GM18951 (cell line): ENCODE results near the gene IQSEC3.
"Not testable (repeated sequence)": the region's sequence is repeated elsewhere in the genome, so short reads cannot be mapped to it uniquely, and the experiment has no call there.

Source experiments
- POLR2A ChIP-seq: IDR thresholded peaks from 4 replicates; pipeline ENCODE4 v1.6.1; 2011; ENCODE audit warnings: mild to moderate bottlenecking; ENCODE audit not compliant: insufficient read length, insufficient read depth; ENCODE audit errors: extremely low read depth
- in situ Hi-C: fragments of 300-500 bp; cut with MboI; formaldehyde crosslinking; loops from one replicate; pipeline ENCODE4 v1.12.0; 2022; ENCODE audit warnings: low sequenced_read_pairs, mixed read lengths, inconsistent platforms; ENCODE audit not compliant: unreplicated experiment

Gene IQSEC3

DNA sequence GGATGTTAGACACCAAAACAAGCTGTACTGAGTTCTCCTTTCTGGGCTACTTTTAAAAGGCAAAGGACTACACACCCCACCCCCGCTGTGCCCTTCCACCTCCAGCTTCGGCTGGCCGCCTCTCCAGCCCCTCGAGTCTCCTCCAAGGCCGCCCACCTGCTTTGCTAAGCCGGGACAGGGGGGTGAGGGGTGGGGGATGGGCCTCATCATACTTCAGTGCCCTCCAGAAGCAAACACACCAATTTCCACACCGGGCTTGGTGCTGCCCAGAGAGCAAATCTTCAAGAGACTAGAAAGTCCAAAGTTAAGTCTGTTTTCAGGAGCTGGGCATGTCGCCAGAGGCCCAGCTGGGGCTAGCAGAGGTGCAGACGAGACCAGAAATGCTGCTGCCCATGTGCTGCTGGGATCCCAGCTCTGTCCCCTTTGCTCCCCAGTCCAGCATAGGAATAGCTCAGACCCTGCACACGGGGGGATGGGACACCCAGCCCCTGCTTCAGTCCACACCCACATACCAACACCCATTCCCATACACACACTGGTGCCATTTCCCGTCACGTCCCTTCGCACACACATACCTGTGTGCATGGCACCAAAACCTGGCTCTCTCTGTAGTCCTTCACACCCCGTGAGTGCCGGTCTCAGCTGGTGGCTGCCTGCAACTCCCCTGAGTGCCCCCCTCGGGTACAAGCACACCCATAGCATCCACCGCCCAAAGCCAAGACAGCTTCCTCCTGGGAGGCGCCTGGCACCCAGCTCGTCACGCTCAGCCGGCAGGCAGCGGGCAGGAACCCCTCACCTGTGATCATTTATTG is 146.4 kb downstream of the IQSEC3 start:
- no peak for TF ChIP-seq POLR2A
- in situ Hi-C loops, result no loop called here

DNA sequence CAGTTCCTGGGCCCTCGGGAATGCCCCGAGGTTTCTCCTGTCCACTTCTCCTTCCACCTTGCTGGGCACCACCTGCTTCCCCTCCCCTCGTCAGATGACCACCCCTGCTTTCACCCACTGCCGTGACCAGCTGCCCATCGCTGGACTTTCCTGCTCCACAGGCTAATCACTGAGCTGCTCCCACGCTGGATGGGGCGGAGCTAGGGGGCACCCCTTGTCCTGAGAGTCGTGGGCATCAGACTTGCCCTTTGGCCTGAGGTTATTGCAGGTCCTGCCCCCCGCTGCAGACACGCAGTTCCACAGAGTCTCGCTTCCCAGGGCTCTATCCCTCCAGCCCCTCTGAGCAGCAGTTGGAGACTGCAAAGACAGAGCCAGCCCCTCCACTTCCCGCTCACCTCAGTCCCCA is 147.0 kb downstream of the IQSEC3 start:
- in situ Hi-C loops, result no loop called here
- TF ChIP-seq POLR2A, result no peak

- TF ChIP-seq POLR2A, result no peak
- in situ Hi-C loops, result no loop called here
Measured at GRCh38 chr12:214003-214741, 147.6 kb downstream of the IQSEC3 start, which contains the start of gene SLC6A12. TSS of gene SLC6A12 (minus strand) at chr12:214157. CDS start at chr12:209986, 4,171 bp downstream.

DNA sequence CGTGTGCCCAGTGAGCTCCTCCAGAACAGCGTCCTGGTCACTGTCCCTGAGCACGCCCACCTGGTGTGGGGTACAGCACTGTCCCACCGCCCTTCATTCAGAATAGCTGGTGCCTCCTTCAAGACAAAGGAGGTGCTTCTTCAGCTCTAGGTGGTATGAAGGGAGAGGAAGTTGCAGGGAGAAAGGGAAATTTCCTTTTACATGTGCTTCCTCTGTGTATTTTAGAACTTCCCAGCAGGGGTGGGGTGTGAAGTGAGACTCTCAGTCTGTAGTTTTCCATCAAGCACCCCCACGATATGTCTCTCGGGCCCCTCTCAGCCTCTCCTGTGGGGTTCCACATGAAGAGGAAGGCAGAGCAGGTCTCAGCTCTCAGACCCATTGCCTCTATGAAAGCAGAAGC is 148.5 kb downstream of the IQSEC3 start:
- in situ Hi-C loops, result no loop called here
- no peak for TF ChIP-seq POLR2A

- in situ Hi-C loops, result not testable (repeated sequence)
Measured at GRCh38 chr12:217029-217428, 150.5 kb downstream of the IQSEC3 start.

- TF ChIP-seq POLR2A, result no peak
- in situ Hi-C loops, result no loop called here
Measured at GRCh38 chr12:218221-218620, 151.7 kb downstream of the IQSEC3 start.

DNA sequence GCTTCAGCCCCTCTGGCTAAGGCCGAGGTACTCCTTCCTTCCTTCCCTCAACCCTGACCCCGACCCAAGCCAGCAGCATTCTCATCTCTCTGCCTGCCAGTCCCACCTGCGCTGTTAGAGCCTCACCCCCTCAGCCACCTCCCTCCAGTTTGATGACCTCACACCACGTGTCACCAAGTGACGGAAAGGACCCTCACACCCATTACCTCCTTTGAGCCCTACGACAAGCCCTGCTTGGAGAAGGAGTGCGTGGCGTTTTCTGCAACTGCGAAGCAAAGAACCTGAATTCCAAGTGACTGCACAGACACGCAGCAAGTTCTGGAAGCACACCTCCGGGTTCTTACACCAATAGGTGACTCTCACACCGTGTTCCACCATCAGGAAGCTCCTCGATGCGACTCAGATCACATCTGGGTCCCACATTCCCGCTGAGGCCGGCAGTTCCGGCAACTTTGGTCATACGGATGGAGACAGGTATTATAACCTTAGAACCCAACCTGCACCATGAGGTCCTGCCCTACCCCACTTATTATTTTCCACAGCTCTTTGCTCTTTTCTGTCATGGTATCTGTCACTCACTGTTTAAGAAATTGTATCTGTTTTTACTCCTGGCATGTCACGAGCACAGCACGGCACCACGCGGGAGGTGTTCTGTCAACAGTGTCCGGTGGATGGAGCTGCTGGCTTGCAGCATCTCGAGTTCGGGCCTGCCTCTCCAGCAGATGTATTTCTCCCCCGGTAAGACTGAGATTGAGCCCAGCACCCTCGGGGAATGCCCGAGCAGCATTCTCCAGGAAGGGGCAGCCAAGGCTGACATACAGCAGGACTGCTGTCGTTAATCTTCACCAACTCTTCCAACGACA is 152.4 kb downstream of the IQSEC3 start:
- no peak for TF ChIP-seq POLR2A
- in situ Hi-C loops, result no loop called here

- TF ChIP-seq POLR2A, result no peak
- in situ Hi-C loops, result no loop called here
Measured at GRCh38 chr12:219891-220352, 153.4 kb downstream of the IQSEC3 start.

GRCh38 chr12:220491-220890 is 153.9 kb downstream of the IQSEC3 start:
- in situ Hi-C loops, result no loop called here

GRCh38 chr12:220946-221550 is 154.5 kb downstream of the IQSEC3 start:
- no peak for TF ChIP-seq POLR2A
- in situ Hi-C loops, result no loop called here

More at GRCh38 chr12:220491-220890, 153.9 kb downstream of the IQSEC3 start:
- TF ChIP-seq POLR2A, result no peak

DNA sequence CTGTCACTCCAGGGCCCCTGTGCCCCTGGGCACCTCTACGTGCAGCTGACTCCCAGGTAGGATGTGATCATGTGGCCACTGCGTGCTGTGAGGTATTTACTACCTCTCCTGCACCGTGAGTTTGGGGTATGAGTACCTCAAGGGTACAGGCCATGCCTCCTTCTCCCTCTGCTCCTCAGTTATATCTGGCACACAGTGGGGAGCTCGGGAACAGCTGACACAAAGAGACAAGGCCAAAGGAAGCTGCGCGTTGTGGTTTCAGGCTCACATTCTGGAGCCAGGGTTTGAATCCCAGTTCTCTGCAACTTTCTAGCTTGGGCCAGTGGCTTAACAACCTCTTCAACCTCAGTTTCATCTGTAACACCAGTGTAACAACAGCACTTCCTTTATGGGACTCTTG is 155.2 kb downstream of the IQSEC3 start:
- no peak for TF ChIP-seq POLR2A
- in situ Hi-C loops, result no loop called here

DNA sequence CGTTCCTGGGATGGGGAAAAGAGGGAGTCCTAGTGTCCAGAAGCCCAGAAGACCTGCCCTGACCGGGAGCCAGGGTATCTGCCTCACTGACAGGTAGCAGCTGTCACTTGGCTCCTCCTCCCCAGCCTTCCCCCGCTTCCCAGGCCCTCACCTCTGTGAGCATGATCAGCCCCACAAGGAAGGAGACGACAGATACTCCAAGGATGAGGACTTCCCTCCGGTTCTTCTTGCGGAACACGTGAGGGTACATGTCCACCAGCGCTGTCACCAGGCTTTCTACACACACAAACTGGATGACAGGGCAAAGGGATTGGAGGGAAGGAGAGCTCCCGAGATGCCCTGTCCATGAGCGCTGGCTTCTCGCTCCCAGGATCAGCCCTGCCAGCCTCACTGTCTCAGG is 157.3 kb downstream of the IQSEC3 start:
- in situ Hi-C loops, result no loop called here
- no peak for TF ChIP-seq POLR2A

GRCh38 chr12:224330-224729 is 157.8 kb downstream of the IQSEC3 start:
- no peak for TF ChIP-seq POLR2A
- in situ Hi-C loops, result no loop called here
